Tibial nerve (tissue), 4 donors: ENCODE results near the gene PIK3CD.
A peak's percentile ranks its signal among the peaks of the same experiment; 100 is the strongest.

Experiments
- EP300 ChIP-seq, 2 donors: sonication (generic); formaldehyde crosslinking; IDR thresholded peaks; one replicate each; pipeline ENCODE4 v1.6.1; 2017; ENCODE audit warnings: antibody characterized with exemption in 2 of 2, mild to moderate bottlenecking in 1 of 2
- POLR2A ChIP-seq, 2 donors: fragments of 450-650 bp; IDR thresholded peaks; one replicate each; pipeline ENCODE4 v1.6.1; 2017; ENCODE audit warnings: antibody characterized with exemption in 2 of 2, mild to moderate bottlenecking in 2 of 2, moderate library complexity in 2 of 2
- TF ChIP-seq, protein P1 (sequence below), 5 experiments: fragments of 200-600 bp in 3 of 5; fragments of 450-650 bp in 2 of 5; sonication (generic) in 3 of 5; IDR thresholded peaks; one replicate each; pipeline ENCODE4 v1.5.1; 2016 to 2019; ENCODE audit warnings: antibody characterized with exemption in 5 of 5, mild to moderate bottlenecking in 3 of 5, moderate library complexity in 2 of 5

DNA sequence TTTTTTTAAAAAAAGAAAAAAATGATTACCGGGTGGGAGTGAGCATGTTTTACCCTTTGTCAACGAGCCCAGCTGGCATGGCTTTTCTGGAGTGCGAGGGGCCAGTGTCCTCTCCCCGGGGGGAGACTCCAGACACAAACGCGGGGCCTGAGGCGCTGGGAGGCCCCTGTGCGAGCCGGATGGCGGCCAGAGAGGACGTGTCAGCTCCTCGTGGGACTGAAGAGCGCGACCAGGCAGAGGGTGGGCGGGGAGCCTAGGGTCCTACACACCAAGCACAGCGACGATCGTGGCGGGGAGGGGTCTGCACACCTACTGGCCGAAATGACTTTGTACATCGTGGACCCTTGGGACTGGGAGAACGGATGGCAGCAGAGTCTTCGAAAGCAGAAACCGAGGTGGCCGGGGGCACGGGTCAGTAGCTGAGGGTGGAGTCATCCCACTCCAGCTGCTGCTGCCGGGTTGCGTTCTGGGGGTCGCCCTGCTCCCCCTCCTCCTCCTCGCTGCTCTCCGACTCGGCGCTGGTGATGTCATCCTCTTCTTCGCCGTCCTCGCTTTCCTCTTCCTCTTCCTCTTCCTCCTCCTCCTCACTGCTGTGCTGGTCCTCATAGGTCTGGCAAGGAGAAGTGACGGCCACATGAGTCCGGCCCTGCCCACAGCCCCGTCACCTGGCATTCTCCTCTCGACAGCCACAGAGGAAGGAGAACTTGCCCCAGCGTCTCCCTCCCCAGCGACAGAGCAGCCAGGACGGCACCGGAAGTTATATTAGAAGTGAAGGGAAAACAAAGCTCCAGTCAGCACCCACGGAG, 78.8 kb downstream of the PIK3CD start:
- TF ChIP-seq, protein P1, sequence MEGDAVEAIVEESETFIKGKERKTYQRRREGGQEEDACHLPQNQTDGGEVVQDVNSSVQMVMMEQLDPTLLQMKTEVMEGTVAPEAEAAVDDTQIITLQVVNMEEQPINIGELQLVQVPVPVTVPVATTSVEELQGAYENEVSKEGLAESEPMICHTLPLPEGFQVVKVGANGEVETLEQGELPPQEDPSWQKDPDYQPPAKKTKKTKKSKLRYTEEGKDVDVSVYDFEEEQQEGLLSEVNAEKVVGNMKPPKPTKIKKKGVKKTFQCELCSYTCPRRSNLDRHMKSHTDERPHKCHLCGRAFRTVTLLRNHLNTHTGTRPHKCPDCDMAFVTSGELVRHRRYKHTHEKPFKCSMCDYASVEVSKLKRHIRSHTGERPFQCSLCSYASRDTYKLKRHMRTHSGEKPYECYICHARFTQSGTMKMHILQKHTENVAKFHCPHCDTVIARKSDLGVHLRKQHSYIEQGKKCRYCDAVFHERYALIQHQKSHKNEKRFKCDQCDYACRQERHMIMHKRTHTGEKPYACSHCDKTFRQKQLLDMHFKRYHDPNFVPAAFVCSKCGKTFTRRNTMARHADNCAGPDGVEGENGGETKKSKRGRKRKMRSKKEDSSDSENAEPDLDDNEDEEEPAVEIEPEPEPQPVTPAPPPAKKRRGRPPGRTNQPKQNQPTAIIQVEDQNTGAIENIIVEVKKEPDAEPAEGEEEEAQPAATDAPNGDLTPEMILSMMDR (IDR thresholded peaks at IDR 0.05) = no peak
- no peak for TF ChIP-seq POLR2A (IDR thresholded peaks at IDR 0.05)
- peak in 1 of 2 donors; percentile 30 for TF ChIP-seq EP300 (IDR thresholded peaks at IDR 0.05)
